Adrenal gland (tissue), 12 donors: Measurements from ENCODE around the gene RLIM. TPM values are rescaled to one million over a fixed set of nuclear protein-coding genes. Genes with fewer than 3 reads are reported as not detected.

Experiments used
- DNase-seq, 7 donors: peaks; one replicate each; pipeline ENCODE4 v3.0.0-alpha.2; 2019 to 2020
- H3K27ac ChIP-seq, 5 donors: fragments of 200-600 bp; sonication (generic) in 4 of 5; 1 replicate in 3 of 5; 2 replicates in 2 of 5; pipeline versions ENCODE4 v1.5.1 to v1.8.0; 2016 to 2020; ENCODE audit warnings: mild to moderate bottlenecking in 1 of 5
- H3K27me3 ChIP-seq: fragments of 200-600 bp; 2 replicates; pipeline ENCODE4 v1.8.0; 2021
- H3K36me3 ChIP-seq, 2 donors: fragments of 200-600 bp; replicated peaks in 1 of 2; 1 replicate in 1 of 2; 2 replicates in 1 of 2; pipeline versions ENCODE4 v1.5.1 to v1.8.0; 2018 to 2022
- H3K4me1 ChIP-seq, 2 donors: fragments of 200-600 bp; replicated peaks in 1 of 2; 1 replicate in 1 of 2; 2 replicates in 1 of 2; pipeline versions ENCODE4 v1.5.1 to v1.8.0; 2018 to 2021
- H3K4me3 ChIP-seq, 4 donors: fragments of 200-600 bp; sonication (generic) in 3 of 4; one replicate each; pipeline ENCODE4 v1.5.1; 2016 to 2018
- H3K9me3 ChIP-seq, 3 donors: fragments of 200-600 bp; sonication (generic) in 1 of 3; replicated peaks in 1 of 3; 1 replicate in 2 of 3; 2 replicates in 1 of 3; pipeline versions ENCODE4 v1.5.1 to v1.8.0; 2016 to 2021
- POLR2A ChIP-seq, 2 donors: fragments of 450-650 bp; IDR thresholded peaks; one replicate each; pipeline ENCODE4 v1.6.1; 2017; ENCODE audit warnings: antibody characterized with exemption in 2 of 2, mild to moderate bottlenecking in 2 of 2, moderate library complexity in 1 of 2
- WGBS, 4 donors: extraction: QIAGEN DNeasy Blood & Tissue Kit in 2 of 4; methylation state at CpG; one replicate each; pipeline versions ENCODE4 v1.1.5 to v1.1.7; 2013 to 2017; 5-methylcytosine and 5-hydroxymethylcytosine counted together
- intact Hi-C, 2 donors: fragments of 100-400 bp; cut with DNase I; formaldehyde crosslinking; loops; one replicate each; pipeline versions ENCODE4 v1.14.1 to v1.15.0; 2022 to 2023
- polyA plus RNA-seq, 3 donors: library from polyadenylated mRNA; stranded (reverse); fragments of 200-250 nt in 2 of 3; fragments of 350-450 nt in 1 of 3; fragmentation: Illumina TruSeq in 1 of 3; extraction: RNeasy Lipid Tissue Mini Kit (QIAGEN cat#74804) in 1 of 3; gene quantifications; one replicate each; pipeline ENCODE4 v1.2.3, GENCODE V29; 2013 to 2014
- total RNA-seq, 9 donors: library from RNA; depleted of rRNA in 4 of 9; stranded (reverse); fragments of >200 nt in 4 of 9; fragments of 120-200 nt in 1 of 9; fragmentation: NEBNext Ultra II Directional in 1 of 9; extraction: Animal tissue kit (Norgen Biotek cat#: 25700) in 1 of 9; gene quantifications; one replicate each; pipeline versions ENCODE4 v1.1.0 to v1.2.4, GENCODE V29; 2013 to 2023
- TF ChIP-seq, protein P1 (sequence below), 6 experiments: fragments of 450-650 bp in 4 of 6; fragments of 200-600 bp in 2 of 6; sonication (generic) in 1 of 6; IDR thresholded peaks; 1 replicate in 5 of 6; 2 replicates in 1 of 6; pipeline versions ENCODE4 v1.5.1 to v1.8.0; 2016 to 2021; ENCODE audit warnings: antibody characterized with exemption in 6 of 6, mild to moderate bottlenecking in 2 of 6, moderate library complexity in 1 of 6
- donor health status: healthy with polysubstance abuse.
- donor health status: Bipolar disorder and iron deficiency.
- donor health status: DM: yes; HTN: yes; CAD: no.
- donor health status: DM: no; HTN: no; CAD: no.
- donor health status: DM: no; HTN: no; CAD: no.
- donor health status: DM: yes; HTN: yes; CAD: no.

Gene RLIM
- total and polyA plus RNA-seq, 12 donors = 7.8 to 60.4 (median 45.4) TPM

GRCh38 chrX:74540635-74541249 is 73.7 kb downstream of the RLIM start:
- TF ChIP-seq POLR2A (IDR thresholded peaks at IDR 0.05) = no peak
- TF ChIP-seq, protein P1, sequence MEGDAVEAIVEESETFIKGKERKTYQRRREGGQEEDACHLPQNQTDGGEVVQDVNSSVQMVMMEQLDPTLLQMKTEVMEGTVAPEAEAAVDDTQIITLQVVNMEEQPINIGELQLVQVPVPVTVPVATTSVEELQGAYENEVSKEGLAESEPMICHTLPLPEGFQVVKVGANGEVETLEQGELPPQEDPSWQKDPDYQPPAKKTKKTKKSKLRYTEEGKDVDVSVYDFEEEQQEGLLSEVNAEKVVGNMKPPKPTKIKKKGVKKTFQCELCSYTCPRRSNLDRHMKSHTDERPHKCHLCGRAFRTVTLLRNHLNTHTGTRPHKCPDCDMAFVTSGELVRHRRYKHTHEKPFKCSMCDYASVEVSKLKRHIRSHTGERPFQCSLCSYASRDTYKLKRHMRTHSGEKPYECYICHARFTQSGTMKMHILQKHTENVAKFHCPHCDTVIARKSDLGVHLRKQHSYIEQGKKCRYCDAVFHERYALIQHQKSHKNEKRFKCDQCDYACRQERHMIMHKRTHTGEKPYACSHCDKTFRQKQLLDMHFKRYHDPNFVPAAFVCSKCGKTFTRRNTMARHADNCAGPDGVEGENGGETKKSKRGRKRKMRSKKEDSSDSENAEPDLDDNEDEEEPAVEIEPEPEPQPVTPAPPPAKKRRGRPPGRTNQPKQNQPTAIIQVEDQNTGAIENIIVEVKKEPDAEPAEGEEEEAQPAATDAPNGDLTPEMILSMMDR (IDR thresholded peaks at IDR 0.05) = no peak
- no peak overlapping the region for H3K27ac ChIP-seq
- H3K4me3 ChIP-seq = no peak overlapping the region
- intact Hi-C loops = loop anchor here in 1 of 2 donors (10.0 kb wide), 1 partner anchor 156 kb away; no protein-coding TSS in a partner anchor
- no peaks in the 10 kb centered on the region for H3K36me3 ChIP-seq
- DNase-seq = no peak
- H3K27me3 ChIP-seq = peaks cover 4% of the 10 kb centered on the region
- 61 to 95% (median 71%) methylated on average over 2 of the region's 2 CpGs for WGBS, 4 donors
- H3K4me1 ChIP-seq = no peaks in the 10 kb centered on the region
- no peaks in the 10 kb centered on the region for H3K9me3 ChIP-seq

DNA sequence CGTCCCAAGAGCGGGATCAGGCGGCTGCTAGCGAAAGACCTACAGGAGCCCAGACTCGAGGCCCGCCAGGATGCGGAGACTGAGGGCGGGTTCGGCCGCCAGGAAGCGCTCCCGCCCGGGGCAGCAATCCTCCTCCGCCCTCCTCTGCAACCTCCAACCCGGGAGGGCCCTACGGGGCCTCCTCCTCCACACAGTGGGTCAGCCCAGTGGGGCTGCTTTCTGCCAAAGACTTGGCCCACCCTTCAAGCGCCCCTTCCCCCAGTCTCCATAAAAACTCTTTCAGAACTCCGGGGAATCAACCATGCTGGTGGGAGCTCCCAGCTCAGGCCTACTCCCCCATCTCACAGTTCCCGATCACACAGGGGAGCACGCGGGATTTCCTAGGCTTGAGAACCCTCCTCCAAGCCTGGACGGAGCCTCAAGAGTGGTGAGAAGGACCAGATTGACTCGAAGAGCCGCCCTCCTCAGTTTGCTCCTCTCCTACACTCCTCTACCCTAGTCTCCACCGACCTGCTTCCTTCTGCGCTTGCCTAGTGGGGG is 77.5 kb downstream of the RLIM start:
- intact Hi-C loops = no loop called here
- 13 to 63% (median 41%) methylated on average over 2 to 26 of the region's 26 CpGs for WGBS, 4 donors
- peak overlapping the region in 2 of 4 donors; percentile 25 to 49 for H3K4me3 ChIP-seq
- H3K4me1 ChIP-seq = peaks cover 0 to 5% of the 10 kb centered on the region in 2 donors
- H3K27ac ChIP-seq = peak overlapping the region in 4 of 5 donors; percentile 58 to 89 (median 84)
- DNase-seq = peak in 5 of 7 donors; percentile 5 to 57 (median 22)
- H3K27me3 ChIP-seq = peaks cover 4% of the 10 kb centered on the region
- no peaks in the 10 kb centered on the region for H3K9me3 ChIP-seq
- H3K36me3 ChIP-seq = no peaks in the 10 kb centered on the region
- TF ChIP-seq, protein P1 (IDR thresholded peaks at IDR 0.05) = no peak
- no peak for TF ChIP-seq POLR2A (IDR thresholded peaks at IDR 0.05)

GRCh38 chrX:74536152-74536831 is 78.1 kb downstream of the RLIM start:
- DNase-seq = peak; percentile 77 to 93 (median 87)
- Histone ChIP-seq H3K27me3 (peaks cover 4% of the 10 kb centered on the region), H3K36me3 (no peaks in the 10 kb centered on the region), H3K9me3 (no peaks in the 10 kb centered on the region), H3K4me1 (peaks cover 0 to 5% of the 10 kb centered on the region in 2 donors), H3K4me3 (peak overlapping the region in 2 of 4 donors; percentile 25 to 49), H3K27ac (peak overlapping the region in 4 of 5 donors; percentile 58 to 89 (median 84))
- peak in 1 of 2 donors; percentile 40 for TF ChIP-seq POLR2A (IDR thresholded peaks at IDR 0.05)
- TF ChIP-seq, protein P1 (IDR thresholded peaks at IDR 0.05) = peak in 5 of 6 experiments; percentile 17 to 66 (median 56)
- intact Hi-C loops = no loop called here
- WGBS, 4 donors = 0 to 60% (median 17%) methylated on average over 3 to 48 of the region's 48 CpGs

- H3K9me3 ChIP-seq = no peaks in the 10 kb centered on the region
- 0 to 30% (median 14%) methylated on average over 14 to 37 of the region's 37 CpGs for WGBS, 4 donors
- peaks cover 4% of the 10 kb centered on the region for H3K27me3 ChIP-seq
- intact Hi-C loops = no loop called here
- H3K4me3 ChIP-seq = peak overlapping the region in 2 of 4 donors; percentile 25 to 49
- DNase-seq = peak; percentile 56 to 79 (median 66)
- TF ChIP-seq POLR2A (IDR thresholded peaks at IDR 0.05) = peak in 1 of 2 donors; percentile 17
- TF ChIP-seq, protein P1 (IDR thresholded peaks at IDR 0.05) = peak in 5 of 6 experiments; percentile 29 to 40 (median 33)
- H3K27ac ChIP-seq = peak overlapping the region; percentile 25 to 89 (median 82)
- peaks cover 0 to 5% of the 10 kb centered on the region in 2 donors for H3K4me1 ChIP-seq
- no peaks in the 10 kb centered on the region for H3K36me3 ChIP-seq
Observed at GRCh38 chrX:74535408-74536151, 78.8 kb downstream of the RLIM start.
